Tongue (tissue), 2 donors: ENCODE data around the gene RESF1. TPM values are rescaled to one million over a fixed set of nuclear protein-coding genes. Genes with fewer than 3 reads are reported as not detected.

Source experiments
- DNase-seq: peaks from one replicate; pipeline ENCODE4 v3.0.0-alpha.2; 2015
- total RNA-seq: library from RNA; depleted of rRNA; stranded (reverse); fragments of >200 nt; gene quantifications from one replicate; pipeline ENCODE4 v1.2.3, GENCODE V29; 2014

RESF1 gene
- total RNA-seq, 1 donor from 2014 or later, result 43.6 TPM

GRCh38 chr12:31959701-31960391 lies 631 bp downstream of the RESF1 start:
- DNase-seq, result peak; percentile 78

GRCh38 chr12:31961137-31961536 lies 1.9 kb downstream of the RESF1 start:
- no peak for DNase-seq

GRCh38 chr12:31962076-31962475 lies 2.9 kb downstream of the RESF1 start:
- DNase-seq, result no peak

- no peak for DNase-seq
These were observed 5.1 kb downstream of the RESF1 start for GRCh38 chr12:31964280-31964679.

GRCh38 chr12:31965090-31965489 lies 5.9 kb downstream of the RESF1 start:
- no peak for DNase-seq

GRCh38 chr12:31966558-31967205 lies 7.5 kb downstream of the RESF1 start:
- DNase-seq, result no peak

GRCh38 chr12:31967539-31967938 lies 8.3 kb downstream of the RESF1 start:
- no peak for DNase-seq

- no peak for DNase-seq
These were observed 11.0 kb downstream of the RESF1 start for GRCh38 chr12:31970199-31970598.

GRCh38 chr12:31973818-31974217 lies 14.6 kb downstream of the RESF1 start:
- DNase-seq, result no peak

- no peak for DNase-seq
These were observed 15.5 kb downstream of the RESF1 start for GRCh38 chr12:31974673-31975072.

- DNase-seq, result no peak
These were observed 25.8 kb downstream of the RESF1 start for GRCh38 chr12:31984806-31985591.

- DNase-seq, result no peak
These were observed 26.6 kb downstream of the RESF1 start for GRCh38 chr12:31985832-31986231.

GRCh38 chr12:31989571-31990362 lies 30.6 kb downstream of the RESF1 start:
- no peak for DNase-seq

- no peak for DNase-seq
These were observed 31.9 kb downstream of the RESF1 start for GRCh38 chr12:31991146-31991545.

GRCh38 chr12:31991815-31992214 lies 32.6 kb downstream of the RESF1 start:
- DNase-seq, result no peak

- DNase-seq, result no peak
These were observed 40.5 kb downstream of the RESF1 start for GRCh38 chr12:31999692-32000091.

GRCh38 chr12:32000373-32001005 lies 41.3 kb downstream of the RESF1 start:
- no peak for DNase-seq

- DNase-seq, result no peak
These were observed 43.8 kb downstream of the RESF1 start for GRCh38 chr12:32002848-32003493.

- no peak for DNase-seq
These were observed 44.4 kb downstream of the RESF1 start for GRCh38 chr12:32003654-32004053.

- DNase-seq, result peak; percentile 8
These were observed 46.4 kb downstream of the RESF1 start for GRCh38 chr12:32005496-32006125.
